ENCODE measurements around the gene AUH.

The AUH gene

GRCh38 chr9:91341749-91342148, 20.0 kb downstream of the AUH start:
- no peak for DNase-seq (ENCODE audit: low read depth in 1 of 2, low spot score in 1 of 2)
- no peak for TF ChIP-seq GABPA (IDR thresholded peaks at IDR 0.05; ENCODE audit: low read depth)
- TF ChIP-seq SPI1 (IDR thresholded peaks at IDR 0.05; ENCODE audit: borderline replicate concordance, low read depth), result no peak
- no peak for TF ChIP-seq CTCF (IDR thresholded peaks at IDR 0.05; ENCODE audit: insufficient read depth, low read length)
- no peak overlapping the region for H3K4me3 ChIP-seq (replicated peaks; ENCODE audit: insufficient read depth, low read length)
- H3K27me3 ChIP-seq (ENCODE audit: insufficient read depth, poor library complexity, severe bottlenecking), result no peaks in the 10 kb centered on the region
- no peak overlapping the region for H3K27ac ChIP-seq (replicated peaks)

GRCh38 chr9:91341258-91341746, 20.4 kb downstream of the AUH start:
- TF ChIP-seq CTCF (IDR thresholded peaks at IDR 0.05; ENCODE audit: insufficient read depth, low read length), result no peak
- no peak for TF ChIP-seq GABPA (IDR thresholded peaks at IDR 0.05; ENCODE audit: low read depth)
- no peak for TF ChIP-seq REST (IDR thresholded peaks at IDR 0.05; ENCODE audit: insufficient replicate concordance, low read depth)
- TF ChIP-seq SPI1 (IDR thresholded peaks at IDR 0.05; ENCODE audit: borderline replicate concordance, low read depth), result no peak
- TF ChIP-seq POLR2AphosphoS5 (IDR thresholded peaks at IDR 0.05; ENCODE audit: low read depth), result no peak
- H3K27me3 ChIP-seq (ENCODE audit: insufficient read depth, poor library complexity, severe bottlenecking), result no peaks in the 10 kb centered on the region
- no peak overlapping the region for H3K4me3 ChIP-seq (replicated peaks; ENCODE audit: insufficient read depth, low read length)
- H3K27ac ChIP-seq (replicated peaks), result no peak overlapping the region
- DNase-seq (ENCODE audit: low read depth in 1 of 2, low spot score in 1 of 2), result no peak

- TF ChIP-seq REST (IDR thresholded peaks at IDR 0.05; ENCODE audit: insufficient replicate concordance, low read depth) (no peak), CTCF (IDR thresholded peaks at IDR 0.05; ENCODE audit: insufficient read depth, low read length) (no peak), GABPA (IDR thresholded peaks at IDR 0.05; ENCODE audit: low read depth) (no peak), POLR2AphosphoS5 (IDR thresholded peaks at IDR 0.05; ENCODE audit: low read depth) (no peak), SPI1 (IDR thresholded peaks at IDR 0.05; ENCODE audit: borderline replicate concordance, low read depth) (no peak)
- no peak overlapping the region for H3K4me3 ChIP-seq (replicated peaks; ENCODE audit: insufficient read depth, low read length)
- no peak overlapping the region for H3K27ac ChIP-seq (replicated peaks)
- DNase-seq (ENCODE audit: low read depth in 1 of 2, low spot score in 1 of 2), result no peak
- no peaks in the 10 kb centered on the region for H3K27me3 ChIP-seq (ENCODE audit: insufficient read depth, poor library complexity, severe bottlenecking)
Observed at GRCh38 chr9:91340395-91340967, 21.2 kb downstream of the AUH start.

GRCh38 chr9:91338681-91339080, 23.0 kb downstream of the AUH start:
- no peaks in the 10 kb centered on the region for H3K27me3 ChIP-seq (ENCODE audit: insufficient read depth, poor library complexity, severe bottlenecking)
- DNase-seq (ENCODE audit: low read depth in 1 of 2, low spot score in 1 of 2), result no peak
- no peak overlapping the region for H3K4me3 ChIP-seq (replicated peaks; ENCODE audit: insufficient read depth, low read length)
- H3K27ac ChIP-seq (replicated peaks), result no peak overlapping the region
- no peak for TF ChIP-seq POLR2AphosphoS5 (IDR thresholded peaks at IDR 0.05; ENCODE audit: low read depth)
- no peak for TF ChIP-seq REST (IDR thresholded peaks at IDR 0.05; ENCODE audit: insufficient replicate concordance, low read depth)
- no peak for TF ChIP-seq GABPA (IDR thresholded peaks at IDR 0.05; ENCODE audit: low read depth)
- no peak for TF ChIP-seq SPI1 (IDR thresholded peaks at IDR 0.05; ENCODE audit: borderline replicate concordance, low read depth)
- TF ChIP-seq CTCF (IDR thresholded peaks at IDR 0.05; ENCODE audit: insufficient read depth, low read length), result no peak
